ENCODE data around the gene M1AP.

M1AP gene

DNA sequence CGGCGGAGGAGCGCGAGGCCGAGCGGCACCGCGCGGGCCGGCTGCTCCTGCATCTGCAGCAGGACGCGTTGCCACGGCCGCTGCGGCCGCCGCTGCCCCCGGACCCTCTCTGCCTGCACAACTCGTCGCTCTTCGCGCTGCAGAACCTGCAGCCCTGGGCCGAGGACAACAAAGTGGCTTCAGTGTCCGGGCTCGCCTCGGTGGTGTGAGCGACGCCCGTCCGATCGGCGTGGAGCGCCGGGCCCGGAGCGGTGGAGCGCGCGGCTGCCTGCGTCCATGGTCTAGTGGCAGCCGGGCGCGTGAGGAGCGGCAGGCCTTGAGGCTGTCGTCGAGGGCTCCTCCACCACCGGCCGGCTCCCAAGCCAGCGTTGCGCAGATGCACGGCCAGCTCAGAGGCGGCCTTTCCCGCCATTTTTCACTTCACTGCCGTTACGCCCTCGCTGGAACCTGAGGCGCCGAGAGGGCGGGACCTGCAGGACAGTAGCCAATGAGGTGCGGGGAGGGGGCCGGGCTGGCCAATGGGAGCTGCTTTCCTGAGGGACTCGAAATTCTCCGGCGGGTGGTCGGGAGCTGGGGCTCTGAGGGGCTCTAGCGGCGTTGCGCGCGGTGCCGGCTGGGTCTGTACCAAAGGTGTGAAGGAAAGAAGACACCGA lies 132.0 kb downstream of the M1AP start:
- no peaks in the 10 kb centered on the region for H3K36me3 Mint-ChIP-seq (ENCODE audit: low read depth)
- TF ChIP-seq, protein P1, sequence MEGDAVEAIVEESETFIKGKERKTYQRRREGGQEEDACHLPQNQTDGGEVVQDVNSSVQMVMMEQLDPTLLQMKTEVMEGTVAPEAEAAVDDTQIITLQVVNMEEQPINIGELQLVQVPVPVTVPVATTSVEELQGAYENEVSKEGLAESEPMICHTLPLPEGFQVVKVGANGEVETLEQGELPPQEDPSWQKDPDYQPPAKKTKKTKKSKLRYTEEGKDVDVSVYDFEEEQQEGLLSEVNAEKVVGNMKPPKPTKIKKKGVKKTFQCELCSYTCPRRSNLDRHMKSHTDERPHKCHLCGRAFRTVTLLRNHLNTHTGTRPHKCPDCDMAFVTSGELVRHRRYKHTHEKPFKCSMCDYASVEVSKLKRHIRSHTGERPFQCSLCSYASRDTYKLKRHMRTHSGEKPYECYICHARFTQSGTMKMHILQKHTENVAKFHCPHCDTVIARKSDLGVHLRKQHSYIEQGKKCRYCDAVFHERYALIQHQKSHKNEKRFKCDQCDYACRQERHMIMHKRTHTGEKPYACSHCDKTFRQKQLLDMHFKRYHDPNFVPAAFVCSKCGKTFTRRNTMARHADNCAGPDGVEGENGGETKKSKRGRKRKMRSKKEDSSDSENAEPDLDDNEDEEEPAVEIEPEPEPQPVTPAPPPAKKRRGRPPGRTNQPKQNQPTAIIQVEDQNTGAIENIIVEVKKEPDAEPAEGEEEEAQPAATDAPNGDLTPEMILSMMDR (IDR thresholded peaks at IDR 0.05), result no peak
- H3K9me3 Mint-ChIP-seq, result peaks cover 14% of the 10 kb centered on the region
- peak; percentile 73 for DNase-seq
- no peak overlapping the region for H3K27ac Mint-ChIP-seq
- H3K4me3 Mint-ChIP-seq, result peak overlapping the region; percentile 25
- peaks cover 100% of the 10 kb centered on the region for H3K27me3 Mint-ChIP-seq (ENCODE audit: low read depth, poor library complexity)
- peaks cover 15% of the 10 kb centered on the region for H3K4me1 Mint-ChIP-seq

DNA sequence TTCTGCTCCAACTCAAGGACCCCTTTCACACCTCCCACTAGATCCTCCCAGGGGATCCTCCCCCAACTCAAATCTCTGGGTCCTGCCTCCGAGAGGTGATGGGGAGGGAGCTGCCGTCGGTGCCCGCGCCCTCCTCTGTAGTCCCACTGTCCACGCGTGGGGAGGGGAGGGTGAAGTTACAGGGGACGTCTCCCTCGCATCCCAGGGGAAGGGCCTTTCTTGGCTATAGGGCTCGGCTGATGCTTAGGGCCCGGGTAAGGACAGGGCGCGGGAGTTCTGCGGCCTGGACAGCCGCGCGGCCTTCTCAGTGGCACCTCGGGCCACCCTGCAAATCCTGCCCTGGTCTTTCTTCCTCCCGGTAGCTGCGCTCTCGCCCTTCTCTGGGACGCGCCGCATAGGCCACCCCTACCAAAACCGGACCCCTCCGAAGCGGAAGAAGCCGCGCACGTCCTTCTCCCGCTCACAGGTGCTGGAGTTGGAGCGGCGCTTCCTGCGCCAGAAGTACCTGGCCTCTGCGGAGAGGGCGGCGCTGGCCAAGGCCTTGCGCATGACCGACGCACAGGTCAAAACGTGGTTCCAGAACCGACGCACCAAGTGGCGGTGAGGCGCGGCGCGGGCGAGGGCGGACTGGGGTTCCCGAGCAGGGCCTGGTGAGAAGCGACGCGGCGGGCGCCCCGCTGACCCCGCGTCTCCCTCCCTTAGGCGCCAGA lies 132.7 kb downstream of the M1AP start:
- Mint-ChIP-seq H3K9me3 (peaks cover 14% of the 10 kb centered on the region), H3K4me3 (peak overlapping the region; percentile 51), H3K4me1 (peaks cover 15% of the 10 kb centered on the region), H3K27me3 (ENCODE audit: low read depth, poor library complexity) (peaks cover 100% of the 10 kb centered on the region), H3K36me3 (ENCODE audit: low read depth) (no peaks in the 10 kb centered on the region), H3K27ac (no peak overlapping the region)
- TF ChIP-seq, protein P1 (IDR thresholded peaks at IDR 0.05), result no peak
- DNase-seq, result peak; percentile 46

DNA sequence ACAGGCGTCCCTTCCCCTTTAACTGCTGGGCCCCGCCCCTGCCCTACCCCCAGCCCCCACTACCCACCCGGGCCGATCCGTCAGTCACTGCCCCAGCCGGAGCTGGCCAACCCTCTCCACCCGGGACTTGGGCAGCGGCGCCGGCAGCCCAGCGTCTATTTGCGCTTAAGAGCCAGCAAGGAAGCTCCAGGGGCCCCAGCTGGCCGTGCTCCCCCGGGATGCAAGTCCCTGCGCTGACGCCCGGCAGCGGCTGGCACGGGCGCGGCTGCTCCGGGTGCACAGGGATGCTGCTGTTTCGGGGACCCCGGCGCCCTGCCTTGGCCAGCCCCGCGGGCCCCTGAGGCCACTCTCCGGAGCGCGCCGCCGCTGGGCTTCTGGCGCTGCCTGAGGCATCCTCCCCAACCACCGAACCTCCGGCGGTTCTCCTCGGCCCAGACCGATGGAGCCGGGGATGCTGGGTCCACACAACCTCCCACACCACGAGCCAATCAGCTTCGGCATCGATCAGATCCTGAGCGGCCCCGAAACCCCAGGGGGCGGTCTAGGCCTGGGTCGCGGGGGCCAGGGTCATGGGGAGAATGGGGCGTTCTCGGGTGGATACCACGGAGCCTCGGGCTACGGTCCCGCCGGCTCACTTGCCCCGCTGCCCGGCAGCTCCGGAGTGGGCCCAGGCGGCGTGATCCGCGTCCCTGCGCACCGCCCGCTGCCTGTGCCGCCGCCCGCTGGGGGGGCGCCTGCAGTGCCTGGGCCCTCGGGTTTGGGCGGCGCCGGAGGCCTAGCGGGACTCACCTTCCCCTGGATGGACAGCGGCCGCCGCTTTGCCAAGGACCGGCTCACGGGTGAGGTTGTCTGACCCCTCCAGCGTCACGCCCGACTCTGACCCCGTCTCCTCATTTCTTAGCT lies 133.5 kb downstream of the M1AP start, which contains the start of gene TLX2:
Gene TLX2 (plus strand): TSS at position 83 of the 903 bp plus-strand sequence. CDS start 357 bp downstream, at position 440.
- H3K9me3 Mint-ChIP-seq, result peaks cover 14% of the 10 kb centered on the region
- H3K27me3 Mint-ChIP-seq (ENCODE audit: low read depth, poor library complexity), result peaks cover 100% of the 10 kb centered on the region
- DNase-seq, result peak; percentile 44
- peak within 1 kb of the TSS; percentile 51 for H3K4me3 Mint-ChIP-seq
- TF ChIP-seq, protein P1 (IDR thresholded peaks at IDR 0.05), result no peak
- H3K27ac Mint-ChIP-seq, result no peak within 1 kb of the TSS
- no peaks in the 10 kb centered on the region for H3K36me3 Mint-ChIP-seq (ENCODE audit: low read depth)
- peaks cover 15% of the 10 kb centered on the region for H3K4me1 Mint-ChIP-seq

DNA sequence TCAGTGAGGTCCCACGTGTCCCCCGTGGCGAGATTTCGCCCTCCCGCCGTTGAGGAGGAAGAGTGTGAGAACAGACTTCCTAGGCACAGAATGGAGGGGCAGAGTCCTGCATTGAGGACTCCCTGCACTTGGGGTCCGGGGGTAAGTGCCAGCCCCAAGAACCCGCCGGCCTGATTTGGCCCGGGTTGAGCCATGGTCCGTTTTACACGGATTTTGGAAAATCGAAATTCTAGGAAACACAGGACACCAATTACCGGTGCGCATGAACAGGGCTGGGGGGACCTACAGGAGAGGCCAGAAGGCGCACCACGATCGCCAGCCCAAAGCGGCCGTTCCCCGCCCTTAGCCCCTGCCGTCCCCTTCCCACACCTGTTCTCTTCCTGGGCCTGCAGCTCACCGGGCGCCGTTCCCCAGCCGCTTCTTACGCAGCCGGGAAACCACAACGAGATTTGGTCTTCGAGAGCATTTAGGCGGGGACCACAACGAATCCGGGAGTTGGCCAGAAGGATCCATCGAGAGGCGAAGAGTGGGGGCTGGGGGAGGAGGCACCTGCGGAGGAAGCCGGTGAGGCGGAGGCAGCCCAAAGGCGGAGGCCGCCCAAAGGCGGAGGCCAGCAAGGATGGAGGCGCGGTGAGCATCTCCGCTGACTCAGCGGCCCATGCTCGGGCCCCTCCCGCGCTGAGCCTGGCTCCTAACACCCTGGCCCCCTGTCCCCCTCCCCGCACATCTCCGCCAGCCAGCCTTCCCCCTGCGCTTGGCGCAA lies 134.3 kb downstream of the M1AP start:
- H3K4me1 Mint-ChIP-seq, result peaks cover 15% of the 10 kb centered on the region
- TF ChIP-seq, protein P1 (IDR thresholded peaks at IDR 0.05), result no peak
- H3K4me3 Mint-ChIP-seq, result peak overlapping the region; percentile 49
- H3K9me3 Mint-ChIP-seq, result peaks cover 14% of the 10 kb centered on the region
- no peak overlapping the region for H3K27ac Mint-ChIP-seq
- peaks cover 100% of the 10 kb centered on the region for H3K27me3 Mint-ChIP-seq (ENCODE audit: low read depth, poor library complexity)
- DNase-seq, result peak; percentile 26
- no peaks in the 10 kb centered on the region for H3K36me3 Mint-ChIP-seq (ENCODE audit: low read depth)
